Body of pancreas (tissue), 4 donors: Measurements from ENCODE around the gene MDN1.

Experiments
- CTCF ChIP-seq, 7 experiments: fragments of 450-650 bp in 4 of 7; fragments of 200-600 bp in 3 of 7; sonication (generic) in 3 of 7; IDR thresholded peaks; one replicate each; pipeline ENCODE4 v1.5.1; 2016 to 2019; ENCODE audit warnings: antibody characterized with exemption in 7 of 7
- POLR2A ChIP-seq, 3 donors: fragments of 450-650 bp; IDR thresholded peaks; one replicate each; pipeline ENCODE4 v1.6.1; 2016; ENCODE audit warnings: antibody characterized with exemption in 3 of 3, mild to moderate bottlenecking in 2 of 3

GRCh38 chr6:89799756-89800155, 19.8 kb downstream of the MDN1 start:
- TF ChIP-seq CTCF (IDR thresholded peaks at IDR 0.05) (no peak), POLR2A (IDR thresholded peaks at IDR 0.05) (no peak)
